ENCODE results near the gene CYFIP1. TPM values are rescaled to one million over a fixed set of nuclear protein-coding genes. Genes with fewer than 3 reads are reported as not detected.

Gene CYFIP1
- total RNA-seq, 1 donor from 2014 or later, result 143 TPM

DNA sequence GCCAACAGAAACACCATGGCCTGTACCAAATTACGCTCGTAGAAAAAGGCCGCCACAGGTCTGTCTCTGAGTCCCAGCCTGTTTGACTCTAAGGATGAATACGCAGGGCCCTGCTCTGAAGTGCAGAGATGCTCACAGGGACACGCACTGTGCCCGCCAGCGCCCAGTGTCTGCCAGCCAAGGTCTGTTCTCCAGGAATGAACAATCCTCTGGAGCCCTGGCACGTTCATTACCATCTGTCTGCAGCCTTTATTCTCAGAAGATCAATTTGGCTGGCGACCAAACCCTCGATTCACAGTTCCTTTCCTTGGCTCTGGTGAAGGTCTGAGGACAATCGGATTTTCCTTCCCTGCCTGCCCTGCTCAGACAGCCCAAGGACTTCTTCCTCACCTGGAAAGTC lies 75.4 kb downstream of the CYFIP1 start:
- H3K4me3 Mint-ChIP-seq (ENCODE audit: unreplicated experiment), result no peak overlapping the region
- TF ChIP-seq, protein P1, sequence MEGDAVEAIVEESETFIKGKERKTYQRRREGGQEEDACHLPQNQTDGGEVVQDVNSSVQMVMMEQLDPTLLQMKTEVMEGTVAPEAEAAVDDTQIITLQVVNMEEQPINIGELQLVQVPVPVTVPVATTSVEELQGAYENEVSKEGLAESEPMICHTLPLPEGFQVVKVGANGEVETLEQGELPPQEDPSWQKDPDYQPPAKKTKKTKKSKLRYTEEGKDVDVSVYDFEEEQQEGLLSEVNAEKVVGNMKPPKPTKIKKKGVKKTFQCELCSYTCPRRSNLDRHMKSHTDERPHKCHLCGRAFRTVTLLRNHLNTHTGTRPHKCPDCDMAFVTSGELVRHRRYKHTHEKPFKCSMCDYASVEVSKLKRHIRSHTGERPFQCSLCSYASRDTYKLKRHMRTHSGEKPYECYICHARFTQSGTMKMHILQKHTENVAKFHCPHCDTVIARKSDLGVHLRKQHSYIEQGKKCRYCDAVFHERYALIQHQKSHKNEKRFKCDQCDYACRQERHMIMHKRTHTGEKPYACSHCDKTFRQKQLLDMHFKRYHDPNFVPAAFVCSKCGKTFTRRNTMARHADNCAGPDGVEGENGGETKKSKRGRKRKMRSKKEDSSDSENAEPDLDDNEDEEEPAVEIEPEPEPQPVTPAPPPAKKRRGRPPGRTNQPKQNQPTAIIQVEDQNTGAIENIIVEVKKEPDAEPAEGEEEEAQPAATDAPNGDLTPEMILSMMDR (IDR thresholded peaks at IDR 0.05; ENCODE audit: partially characterized antibody, unreplicated experiment), result no peak
- no peak for DNase-seq
- peaks cover 7% of the 10 kb centered on the region for H3K36me3 Mint-ChIP-seq (ENCODE audit: unreplicated experiment)
- H3K27me3 Mint-ChIP-seq (ENCODE audit: unreplicated experiment), result no peaks in the 10 kb centered on the region
- H3K27ac Mint-ChIP-seq (ENCODE audit: unreplicated experiment), result no peak overlapping the region
- peaks cover 3% of the 10 kb centered on the region for H3K9me3 Mint-ChIP-seq (ENCODE audit: unreplicated experiment)
- peaks cover 11% of the 10 kb centered on the region for H3K4me1 Mint-ChIP-seq (ENCODE audit: low read depth, unreplicated experiment)

- TF ChIP-seq, protein P1 (IDR thresholded peaks at IDR 0.05; ENCODE audit: partially characterized antibody, unreplicated experiment), result no peak
- Mint-ChIP-seq H3K4me3 (ENCODE audit: unreplicated experiment) (no peak overlapping the region), H3K4me1 (ENCODE audit: low read depth, unreplicated experiment) (peaks cover 11% of the 10 kb centered on the region), H3K27ac (ENCODE audit: unreplicated experiment) (no peak overlapping the region), H3K36me3 (ENCODE audit: unreplicated experiment) (peaks cover 7% of the 10 kb centered on the region), H3K27me3 (ENCODE audit: unreplicated experiment) (peaks cover 2% of the 10 kb centered on the region), H3K9me3 (ENCODE audit: unreplicated experiment) (peaks cover 3% of the 10 kb centered on the region)
- no peak for DNase-seq
Measured at GRCh38 chr15:22903961-22904534, 76.1 kb downstream of the CYFIP1 start.

DNA sequence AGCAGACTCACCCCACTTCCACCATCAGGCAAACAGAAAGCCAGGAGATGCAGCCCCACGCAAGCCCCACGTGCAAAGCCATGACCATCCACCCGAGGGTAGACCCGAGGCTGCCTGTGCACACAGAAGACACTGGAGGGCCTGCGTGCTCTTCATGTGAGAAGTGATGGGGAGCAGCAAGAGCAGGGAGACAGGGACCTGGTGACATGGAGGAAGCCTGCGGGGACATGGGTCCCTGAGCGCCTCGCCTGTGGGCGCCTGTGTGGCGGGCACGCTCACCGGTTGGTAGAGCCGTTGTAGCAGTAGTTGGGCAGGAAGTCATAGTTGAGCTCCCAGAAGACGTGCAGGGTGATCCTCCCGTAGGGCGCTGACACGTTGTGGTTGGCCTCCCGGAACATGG lies 76.7 kb downstream of the CYFIP1 start:
- H3K27ac Mint-ChIP-seq (ENCODE audit: unreplicated experiment), result no peak overlapping the region
- H3K4me3 Mint-ChIP-seq (ENCODE audit: unreplicated experiment), result no peak overlapping the region
- peaks cover 11% of the 10 kb centered on the region for H3K4me1 Mint-ChIP-seq (ENCODE audit: low read depth, unreplicated experiment)
- TF ChIP-seq, protein P1 (IDR thresholded peaks at IDR 0.05; ENCODE audit: partially characterized antibody, unreplicated experiment), result no peak
- H3K36me3 Mint-ChIP-seq (ENCODE audit: unreplicated experiment), result peaks cover 7% of the 10 kb centered on the region
- DNase-seq, result no peak
- H3K9me3 Mint-ChIP-seq (ENCODE audit: unreplicated experiment), result peaks cover 3% of the 10 kb centered on the region
- H3K27me3 Mint-ChIP-seq (ENCODE audit: unreplicated experiment), result peaks cover 2% of the 10 kb centered on the region

DNA sequence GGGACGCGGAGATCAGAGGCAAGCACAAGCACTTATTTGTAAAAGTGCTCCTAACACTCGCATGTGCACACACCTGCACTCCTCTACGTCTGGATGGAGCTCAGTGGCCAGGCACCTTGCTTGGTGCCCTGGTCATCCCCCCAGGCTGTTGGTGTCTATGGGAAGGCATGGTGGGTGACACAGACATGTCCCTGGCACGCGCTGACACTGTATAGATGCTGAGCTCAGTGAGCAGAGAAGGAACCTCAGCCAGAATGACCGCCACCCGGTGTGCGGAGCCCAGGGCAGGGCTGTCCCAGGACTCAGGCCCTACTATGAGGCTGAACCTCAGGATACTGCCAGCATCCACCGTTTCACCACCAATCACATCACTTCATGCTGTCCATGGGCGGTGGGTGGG lies 77.2 kb downstream of the CYFIP1 start:
- peaks cover 4% of the 10 kb centered on the region for H3K36me3 Mint-ChIP-seq (ENCODE audit: unreplicated experiment)
- peaks cover 3% of the 10 kb centered on the region for H3K9me3 Mint-ChIP-seq (ENCODE audit: unreplicated experiment)
- peaks cover 2% of the 10 kb centered on the region for H3K27me3 Mint-ChIP-seq (ENCODE audit: unreplicated experiment)
- peaks cover 11% of the 10 kb centered on the region for H3K4me1 Mint-ChIP-seq (ENCODE audit: low read depth, unreplicated experiment)
- no peak for DNase-seq
- TF ChIP-seq, protein P1 (IDR thresholded peaks at IDR 0.05; ENCODE audit: partially characterized antibody, unreplicated experiment), result no peak
- peak overlapping the region; percentile 52 for H3K27ac Mint-ChIP-seq (ENCODE audit: unreplicated experiment)
- no peak overlapping the region for H3K4me3 Mint-ChIP-seq (ENCODE audit: unreplicated experiment)

DNA sequence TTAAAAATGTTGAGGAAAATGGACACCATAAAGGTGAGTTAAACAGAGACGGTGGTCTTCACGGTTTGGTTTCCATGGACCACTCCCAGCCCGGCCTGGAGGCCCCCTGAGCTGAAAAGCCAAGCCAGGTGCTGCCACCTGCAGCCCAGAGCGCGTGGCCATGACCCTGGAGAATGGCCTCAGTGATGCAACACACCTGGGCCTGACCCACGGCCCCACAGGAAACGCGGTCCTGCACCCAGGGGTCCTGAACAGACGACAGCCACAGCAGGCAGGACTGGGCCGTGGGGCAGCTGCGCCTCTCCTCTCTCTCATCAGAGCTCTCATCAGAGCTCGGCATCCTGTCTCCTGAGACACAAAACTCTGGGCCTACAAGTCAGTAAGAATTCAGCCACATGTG lies 77.6 kb downstream of the CYFIP1 start:
- peaks cover 2% of the 10 kb centered on the region for H3K27me3 Mint-ChIP-seq (ENCODE audit: unreplicated experiment)
- H3K4me3 Mint-ChIP-seq (ENCODE audit: unreplicated experiment), result no peak overlapping the region
- peaks cover under 1% of the 10 kb centered on the region for H3K36me3 Mint-ChIP-seq (ENCODE audit: unreplicated experiment)
- H3K4me1 Mint-ChIP-seq (ENCODE audit: low read depth, unreplicated experiment), result peaks cover 11% of the 10 kb centered on the region
- DNase-seq, result no peak
- H3K9me3 Mint-ChIP-seq (ENCODE audit: unreplicated experiment), result peaks cover 2% of the 10 kb centered on the region
- peak overlapping the region; percentile 52 for H3K27ac Mint-ChIP-seq (ENCODE audit: unreplicated experiment)
- TF ChIP-seq, protein P1 (IDR thresholded peaks at IDR 0.05; ENCODE audit: partially characterized antibody, unreplicated experiment), result no peak
